RPMI8226 (cell line): ENCODE data around the gene PDLIM4.

Experiments used
- DNase-seq: peaks from one replicate; pipeline ENCODE4 v3.0.0-alpha.2; 2015

PDLIM4 gene

DNA sequence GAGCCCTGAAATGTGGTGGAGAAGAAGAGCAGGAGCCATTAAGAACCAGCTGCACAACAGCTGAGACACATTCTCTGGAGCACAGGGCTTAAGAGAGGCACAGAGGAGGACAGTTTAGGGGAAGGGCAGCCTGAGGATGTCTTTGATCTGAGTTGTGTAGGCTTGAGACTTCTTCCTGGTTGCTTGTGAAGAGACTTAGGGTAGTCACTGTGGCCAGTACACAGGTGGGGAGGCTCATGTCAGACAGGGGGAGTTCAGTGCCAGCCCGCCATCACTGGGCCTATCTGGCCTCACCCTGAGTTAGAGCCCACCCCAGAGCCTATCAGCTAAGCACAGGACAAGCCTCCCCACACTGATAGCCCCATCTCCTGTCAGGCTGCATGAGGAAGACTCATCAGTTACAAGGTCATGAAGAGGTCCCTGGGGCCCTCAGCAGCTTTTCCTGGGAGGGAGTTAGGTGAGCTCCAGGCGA lies 56.5 kb downstream of the PDLIM4 start:
- no peak for DNase-seq

DNA sequence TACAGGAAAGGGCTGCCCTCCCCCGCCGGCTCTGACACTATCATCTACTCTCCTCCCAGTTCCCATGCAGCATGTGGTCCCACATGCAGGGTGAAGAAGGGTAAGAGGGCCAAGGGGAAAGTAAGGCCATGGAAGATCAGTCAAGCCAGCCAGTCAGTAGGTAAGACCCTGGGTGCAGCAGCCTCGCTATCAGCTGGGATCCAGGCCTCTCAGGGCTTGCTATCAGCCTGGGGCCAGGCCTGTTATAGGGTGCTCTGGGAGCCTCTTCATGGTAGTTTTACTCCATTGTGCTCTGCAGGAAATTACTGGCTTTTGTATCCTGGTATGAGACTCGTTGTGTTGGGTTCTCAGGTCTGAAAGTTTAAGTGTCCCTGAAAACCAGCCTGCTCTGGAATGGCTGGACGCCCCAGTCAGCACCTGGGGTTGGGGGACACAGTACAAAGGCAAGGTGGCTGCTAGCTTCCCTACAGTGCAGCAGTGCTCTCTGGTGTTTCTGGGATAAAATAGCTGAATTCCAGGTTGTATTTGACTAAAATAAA lies 58.1 kb downstream of the PDLIM4 start:
- no peak for DNase-seq

DNA sequence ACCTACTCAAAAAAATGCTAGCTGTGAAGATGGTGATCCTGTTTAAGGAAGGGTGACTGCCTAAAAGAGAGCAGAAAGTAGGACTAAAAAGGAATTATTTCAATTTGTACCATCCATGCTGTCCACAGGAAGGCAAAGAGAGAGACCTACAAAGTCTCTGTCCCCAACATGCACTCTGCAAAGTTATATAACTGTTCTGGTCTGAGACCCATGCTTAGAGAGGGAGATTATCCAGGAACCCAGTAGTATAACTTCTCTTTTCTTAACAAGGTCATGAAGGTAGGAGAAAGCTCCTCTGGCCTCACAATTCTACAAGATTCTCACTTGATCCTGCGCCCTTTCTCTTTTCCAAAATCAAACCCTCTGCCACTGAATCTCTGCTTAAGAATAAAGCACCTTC lies 62.5 kb downstream of the PDLIM4 start:
- DNase-seq, result no peak

DNA sequence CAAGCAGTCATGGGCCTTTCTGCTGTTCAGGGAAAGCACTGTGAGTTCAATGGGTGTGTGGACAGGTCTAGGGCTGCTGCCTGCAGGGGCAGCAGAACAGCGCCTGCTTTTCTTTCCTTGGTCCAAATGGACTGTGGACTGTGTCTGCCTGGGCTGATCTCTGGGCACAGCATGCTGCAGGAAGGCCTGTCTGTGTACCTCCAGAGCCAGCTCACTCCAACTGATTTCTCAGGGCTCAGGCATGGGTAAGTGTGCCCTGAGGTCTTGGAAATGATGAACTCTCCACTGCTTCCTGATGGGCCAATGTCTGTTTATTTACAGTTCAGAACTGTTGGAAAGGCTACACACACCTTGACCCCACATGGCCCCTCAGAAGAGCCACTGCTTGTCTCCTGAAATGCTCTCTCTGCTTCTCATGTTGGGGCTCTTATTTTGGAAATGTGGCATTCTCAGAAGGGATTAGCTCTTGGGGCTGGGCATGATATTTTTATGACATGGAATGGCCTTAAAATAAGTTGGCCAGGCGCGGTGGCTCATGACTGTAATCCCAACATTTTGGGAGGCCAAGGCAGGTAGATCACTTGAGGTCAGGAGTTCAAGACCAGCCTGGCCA lies 63.7 kb downstream of the PDLIM4 start:
- no peak for DNase-seq

DNA sequence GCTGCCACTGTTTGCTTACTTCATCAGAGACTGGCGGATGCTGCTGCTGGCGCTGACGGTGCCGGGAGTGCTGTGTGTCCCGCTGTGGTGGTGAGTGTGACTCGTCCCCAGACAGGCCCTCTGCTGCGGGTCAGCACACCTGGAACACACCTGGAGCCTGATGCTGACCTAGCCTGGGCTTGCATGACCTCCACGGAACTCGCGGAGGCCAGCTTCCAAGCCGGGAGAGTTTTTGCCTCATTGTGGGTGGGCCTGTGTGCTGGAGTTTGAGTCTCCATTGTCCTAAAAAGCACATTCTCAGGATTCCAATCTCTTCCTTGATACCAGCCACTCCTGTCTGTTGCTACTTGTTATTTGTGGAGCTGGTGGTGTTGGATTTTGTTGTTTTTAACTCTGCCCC lies 64.8 kb downstream of the PDLIM4 start:
- DNase-seq, result no peak
